Measurements from ENCODE around the gene LRRC1. TPM values are rescaled to one million over a fixed set of nuclear protein-coding genes. Genes with fewer than 3 reads are reported as not detected.
A peak's percentile ranks its signal among the peaks of the same experiment; 100 is the strongest.

Gene LRRC1
- total and polyA plus RNA-seq, 2 of the 13 experiments (the other 11 are each of a cell fraction or from before 2014, with no cell fraction given), result 15.6 to 27.7 TPM

GRCh38 chr6:53794720-53795339, at the start of gene LRRC1 (continued):
- TF ChIP-seq, protein P1, sequence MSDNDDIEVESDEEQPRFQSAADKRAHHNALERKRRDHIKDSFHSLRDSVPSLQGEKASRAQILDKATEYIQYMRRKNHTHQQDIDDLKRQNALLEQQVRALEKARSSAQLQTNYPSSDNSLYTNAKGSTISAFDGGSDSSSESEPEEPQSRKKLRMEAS (IDR thresholded peaks at IDR 0.05), result peak; percentile 71
- TF ChIP-seq CHD4 (IDR thresholded peaks at IDR 0.05; ENCODE audit: borderline replicate concordance, low read length), result no peak
- peak; percentile 74 for TF ChIP-seq REPIN1 (CRISPR knock-in tag; IDR thresholded peaks at IDR 0.05; ENCODE audit: borderline replicate concordance, low read depth)
- peak; percentile 86; the same call in 1 of the 2 replicates for TF ChIP-seq ZNF430 (CRISPR knock-in tag; IDR thresholded peaks at IDR 0.05)
- no peak for TF ChIP-seq ZBTB34 (CRISPR knock-in tag; IDR thresholded peaks at IDR 0.05)
- TF ChIP-seq LCORL (IDR thresholded peaks at IDR 0.05), result no peak
- TF ChIP-seq LCORL (CRISPR knock-in tag; IDR thresholded peaks at IDR 0.05), result peak; percentile 92
- TF ChIP-seq, protein P2, sequence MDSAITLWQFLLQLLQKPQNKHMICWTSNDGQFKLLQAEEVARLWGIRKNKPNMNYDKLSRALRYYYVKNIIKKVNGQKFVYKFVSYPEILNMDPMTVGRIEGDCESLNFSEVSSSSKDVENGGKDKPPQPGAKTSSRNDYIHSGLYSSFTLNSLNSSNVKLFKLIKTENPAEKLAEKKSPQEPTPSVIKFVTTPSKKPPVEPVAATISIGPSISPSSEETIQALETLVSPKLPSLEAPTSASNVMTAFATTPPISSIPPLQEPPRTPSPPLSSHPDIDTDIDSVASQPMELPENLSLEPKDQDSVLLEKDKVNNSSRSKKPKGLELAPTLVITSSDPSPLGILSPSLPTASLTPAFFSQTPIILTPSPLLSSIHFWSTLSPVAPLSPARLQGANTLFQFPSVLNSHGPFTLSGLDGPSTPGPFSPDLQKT (CRISPR knock-in tag; IDR thresholded peaks at IDR 0.05; ENCODE audit: borderline replicate concordance), result no peak
- peak; percentile 91 for TF ChIP-seq ZMYM4 (CRISPR knock-in tag; IDR thresholded peaks at IDR 0.05)
- TF ChIP-seq ZNF605 (CRISPR knock-in tag; IDR thresholded peaks at IDR 0.05), result peak; percentile 98
- TF ChIP-seq ZNF264 (CRISPR knock-in tag; IDR thresholded peaks at IDR 0.05), result peak; percentile 39; the same call in 1 of the 2 replicates
- TF ChIP-seq TOPORS (CRISPR knock-in tag; IDR thresholded peaks at IDR 0.05), result 0 out of 2 replicates have a peak, but pooled peaks have one; percentile 42
- TF ChIP-seq KDM5A (IDR thresholded peaks at IDR 0.05; ENCODE audit: borderline replicate concordance, low read length), result peak; percentile 1; the same call in 1 of the 2 replicates
- no peak for TF ChIP-seq EED (CRISPR knock-in tag; IDR thresholded peaks at IDR 0.05)
- peak; percentile 67; the same call in 1 of the 2 replicates for TF ChIP-seq ZNF121 (CRISPR knock-in tag; IDR thresholded peaks at IDR 0.05)
- 0 out of 2 replicates have a peak, but pooled peaks have one; percentile 9 for TF ChIP-seq ZFP62 (CRISPR knock-in tag; IDR thresholded peaks at IDR 0.05)
- peak; percentile 59; the same call in 1 of the 2 replicates for TF ChIP-seq ZNF619 (CRISPR knock-in tag; IDR thresholded peaks at IDR 0.05)
- TF ChIP-seq ZBTB2 (CRISPR knock-in tag; IDR thresholded peaks at IDR 0.05; ENCODE audit: low read depth), result peak; percentile 91
- TF ChIP-seq ATF5 (CRISPR knock-in tag; IDR thresholded peaks at IDR 0.05; ENCODE audit: low read depth), result 0 out of 2 replicates have a peak, but pooled peaks have one; percentile 47
- TF ChIP-seq MXI1 (IDR thresholded peaks at IDR 0.05; ENCODE audit: borderline replicate concordance, low read depth, low read length), result peak; percentile 68; the same call in 1 of the 3 replicates
- peak; percentile 45; the same call in 1 of the 2 replicates for TF ChIP-seq U2AF2 (IDR thresholded peaks at IDR 0.05; ENCODE audit: low read depth, low read length)
- peak; percentile 60 for TF ChIP-seq ZNF768 (CRISPR knock-in tag; IDR thresholded peaks at IDR 0.05)
- TF ChIP-seq ATF1 (CRISPR knock-in tag; IDR thresholded peaks at IDR 0.05), result no peak
- peak; percentile 94 for TF ChIP-seq SALL2 (CRISPR knock-in tag; IDR thresholded peaks at IDR 0.05)
- TF ChIP-seq, protein P3, sequence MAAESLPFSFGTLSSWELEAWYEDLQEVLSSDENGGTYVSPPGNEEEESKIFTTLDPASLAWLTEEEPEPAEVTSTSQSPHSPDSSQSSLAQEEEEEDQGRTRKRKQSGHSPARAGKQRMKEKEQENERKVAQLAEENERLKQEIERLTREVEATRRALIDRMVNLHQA (CRISPR knock-in tag; IDR thresholded peaks at IDR 0.05), result no peak; the same call in 1 of the 2 replicates

All from HepG2 (cell line).